ENCODE data around the gene CHGA. TPM values are rescaled to one million over a fixed set of nuclear protein-coding genes. Genes with fewer than 3 reads are reported as not detected.

CHGA gene
- polyA plus RNA-seq, 1 experiment, result not detected

DNA sequence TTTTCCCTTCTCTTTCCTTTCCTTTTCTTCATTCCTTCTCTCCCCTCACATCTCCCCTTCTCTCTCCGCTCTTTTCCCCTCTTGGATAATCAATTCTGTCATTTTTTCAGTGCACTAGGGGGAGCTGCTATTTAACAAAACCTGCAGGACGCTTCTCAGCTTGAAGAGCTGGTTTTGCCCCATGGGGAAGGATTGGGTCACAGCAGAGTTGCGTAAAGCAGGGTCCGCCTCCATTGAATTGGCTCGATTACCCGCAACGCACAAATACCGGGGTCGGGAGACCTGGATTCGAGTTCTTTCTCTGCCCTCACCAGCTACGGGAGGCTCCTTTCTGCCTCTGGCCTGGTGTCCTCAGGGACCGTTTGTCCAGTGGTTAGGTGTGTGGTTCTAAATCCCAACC is 42.1 kb upstream of the CHGA start:
- Histone ChIP-seq H3K27ac (ENCODE audit: low read depth, low read length) (no peak overlapping the region), H3K4me3 (ENCODE audit: low read depth, low read length) (no peak overlapping the region), H3K27me3 (ENCODE audit: control insufficient read depth, insufficient read depth, low read length) (peaks cover 28% of the 10 kb centered on the region), H3K9me3 (ENCODE audit: control insufficient read depth, insufficient read depth, low read length) (no peaks in the 10 kb centered on the region)
- ChIA-PET POLR2A (no interaction called here), CTCF (interaction anchor here (0.5 to 1.1 kb wide), 3 partner anchors 11 to 259 kb away, joined by 3 read pairs; no protein-coding TSS in a partner anchor)
- no peak for DNase-seq (ENCODE audit: low read depth, low spot score)
- TF ChIP-seq, protein P1, sequence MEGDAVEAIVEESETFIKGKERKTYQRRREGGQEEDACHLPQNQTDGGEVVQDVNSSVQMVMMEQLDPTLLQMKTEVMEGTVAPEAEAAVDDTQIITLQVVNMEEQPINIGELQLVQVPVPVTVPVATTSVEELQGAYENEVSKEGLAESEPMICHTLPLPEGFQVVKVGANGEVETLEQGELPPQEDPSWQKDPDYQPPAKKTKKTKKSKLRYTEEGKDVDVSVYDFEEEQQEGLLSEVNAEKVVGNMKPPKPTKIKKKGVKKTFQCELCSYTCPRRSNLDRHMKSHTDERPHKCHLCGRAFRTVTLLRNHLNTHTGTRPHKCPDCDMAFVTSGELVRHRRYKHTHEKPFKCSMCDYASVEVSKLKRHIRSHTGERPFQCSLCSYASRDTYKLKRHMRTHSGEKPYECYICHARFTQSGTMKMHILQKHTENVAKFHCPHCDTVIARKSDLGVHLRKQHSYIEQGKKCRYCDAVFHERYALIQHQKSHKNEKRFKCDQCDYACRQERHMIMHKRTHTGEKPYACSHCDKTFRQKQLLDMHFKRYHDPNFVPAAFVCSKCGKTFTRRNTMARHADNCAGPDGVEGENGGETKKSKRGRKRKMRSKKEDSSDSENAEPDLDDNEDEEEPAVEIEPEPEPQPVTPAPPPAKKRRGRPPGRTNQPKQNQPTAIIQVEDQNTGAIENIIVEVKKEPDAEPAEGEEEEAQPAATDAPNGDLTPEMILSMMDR (IDR thresholded peaks at IDR 0.05; ENCODE audit: low read depth, low read length), result peak; percentile 23; the same call in 1 of the 2 replicates

DNA sequence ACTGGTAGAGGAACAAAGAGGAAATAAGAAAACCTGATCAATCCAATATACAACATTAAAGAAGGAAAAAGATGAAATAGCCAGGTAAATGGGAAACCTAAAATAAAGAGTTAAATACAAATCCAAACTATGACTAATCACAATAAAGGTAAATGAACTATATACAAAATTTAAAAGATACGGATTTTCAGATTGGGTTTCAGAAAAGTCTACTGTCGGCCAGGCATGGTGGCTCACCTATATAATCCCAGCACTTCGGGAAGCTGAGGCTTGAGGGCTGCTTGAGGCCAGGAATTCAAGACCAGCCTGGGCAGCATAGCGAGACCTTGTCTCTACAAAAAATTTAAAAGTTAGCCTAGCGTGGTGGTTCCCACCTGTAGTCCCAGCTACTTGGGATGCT is 39.9 kb upstream of the CHGA start:
- CTCF ChIA-PET, result no interaction called here
- TF ChIP-seq, protein P1 (IDR thresholded peaks at IDR 0.05; ENCODE audit: low read depth, low read length), result no peak

DNA sequence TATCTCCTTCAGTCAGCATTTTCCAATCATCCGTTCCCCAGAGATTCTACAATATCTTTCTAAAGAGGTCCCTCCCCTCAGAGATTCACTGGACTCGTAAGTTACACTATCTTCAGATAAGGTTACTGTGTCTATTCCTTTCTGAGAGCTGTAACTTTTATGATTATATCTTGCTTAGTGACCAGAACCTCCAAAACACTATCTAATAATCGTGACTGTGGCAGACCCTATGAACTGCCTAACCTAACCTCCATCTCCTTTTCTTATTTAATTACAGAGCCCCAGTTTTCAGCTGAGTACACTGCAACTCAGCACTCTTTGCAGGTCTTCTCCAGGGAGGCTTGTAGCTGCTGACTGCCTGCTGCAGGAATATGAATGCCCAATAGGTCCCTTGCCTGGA is 38.5 kb upstream of the CHGA start:
- ChIA-PET CTCF (no interaction called here), POLR2A (no interaction called here)
- no peak overlapping the region for H3K4me3 ChIP-seq (ENCODE audit: low read depth, low read length)
- no peak overlapping the region for H3K27ac ChIP-seq (ENCODE audit: low read depth, low read length)
- no peaks in the 10 kb centered on the region for H3K9me3 ChIP-seq (ENCODE audit: control insufficient read depth, insufficient read depth, low read length)
- DNase-seq (ENCODE audit: low read depth, low spot score), result no peak
- TF ChIP-seq, protein P1 (IDR thresholded peaks at IDR 0.05; ENCODE audit: low read depth, low read length), result no peak
- H3K27me3 ChIP-seq (ENCODE audit: control insufficient read depth, insufficient read depth, low read length), result peaks cover 6% of the 10 kb centered on the region

More for the DNA sequence above, 39.9 kb upstream of the CHGA start:
- H3K9me3 ChIP-seq (ENCODE audit: control insufficient read depth, insufficient read depth, low read length), result no peaks in the 10 kb centered on the region
- POLR2A ChIA-PET, result no interaction called here
- no peak overlapping the region for H3K4me3 ChIP-seq (ENCODE audit: low read depth, low read length)
- no peak overlapping the region for H3K27ac ChIP-seq (ENCODE audit: low read depth, low read length)
- no peak for DNase-seq (ENCODE audit: low read depth, low spot score)
- H3K27me3 ChIP-seq (ENCODE audit: control insufficient read depth, insufficient read depth, low read length), result peaks cover 15% of the 10 kb centered on the region

DNA sequence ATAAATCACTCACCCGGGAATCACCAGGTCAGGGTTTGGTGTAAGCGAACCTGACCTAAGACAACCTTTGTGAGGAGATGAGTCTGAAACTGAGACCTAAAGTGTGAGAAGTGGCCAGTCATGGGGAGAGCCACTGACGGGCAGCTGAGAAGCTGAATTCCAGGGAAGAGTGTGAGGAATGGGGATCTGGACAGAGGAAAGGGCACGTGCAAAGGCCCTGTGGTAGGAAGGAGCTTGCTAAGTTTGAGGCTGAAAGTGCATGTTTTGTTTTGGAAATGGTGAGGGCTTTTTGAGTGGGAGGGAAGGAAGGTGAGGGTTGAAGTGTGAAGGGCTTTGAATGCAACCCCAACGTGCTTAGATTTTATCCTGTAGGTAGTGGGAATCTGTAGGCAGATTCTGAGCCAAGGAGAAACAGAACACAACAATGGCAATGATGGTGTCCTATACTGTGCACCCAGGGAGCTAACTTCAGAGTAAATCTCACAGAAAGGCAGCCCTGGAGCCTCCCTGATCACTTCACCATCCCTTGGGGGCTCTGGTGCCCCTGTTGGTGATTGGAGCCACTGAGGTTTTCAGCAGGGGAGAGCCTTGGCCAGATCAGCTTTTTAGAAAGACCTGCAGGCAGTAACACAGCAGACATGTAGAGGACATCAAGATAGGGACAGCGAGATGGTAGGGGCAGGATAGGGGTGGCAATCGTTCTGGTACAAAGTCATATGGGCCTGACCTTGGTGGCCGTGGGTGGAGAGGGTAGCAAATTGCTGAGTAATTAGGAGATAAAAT is 37.5 kb upstream of the CHGA start:
- H3K27me3 ChIP-seq (ENCODE audit: control insufficient read depth, insufficient read depth, low read length), result peaks cover 6% of the 10 kb centered on the region
- ChIA-PET CTCF (interaction anchor here (0.5 kb wide), 1 partner anchor 253 kb away, joined by 3 read pairs; no protein-coding TSS in a partner anchor), POLR2A (no interaction called here)
- H3K27ac ChIP-seq (ENCODE audit: low read depth, low read length), result no peak overlapping the region
- H3K4me3 ChIP-seq (ENCODE audit: low read depth, low read length), result no peak overlapping the region
- TF ChIP-seq, protein P1 (IDR thresholded peaks at IDR 0.05; ENCODE audit: low read depth, low read length), result no peak
- no peak for DNase-seq (ENCODE audit: low read depth, low spot score)
- H3K9me3 ChIP-seq (ENCODE audit: control insufficient read depth, insufficient read depth, low read length), result no peaks in the 10 kb centered on the region

DNA sequence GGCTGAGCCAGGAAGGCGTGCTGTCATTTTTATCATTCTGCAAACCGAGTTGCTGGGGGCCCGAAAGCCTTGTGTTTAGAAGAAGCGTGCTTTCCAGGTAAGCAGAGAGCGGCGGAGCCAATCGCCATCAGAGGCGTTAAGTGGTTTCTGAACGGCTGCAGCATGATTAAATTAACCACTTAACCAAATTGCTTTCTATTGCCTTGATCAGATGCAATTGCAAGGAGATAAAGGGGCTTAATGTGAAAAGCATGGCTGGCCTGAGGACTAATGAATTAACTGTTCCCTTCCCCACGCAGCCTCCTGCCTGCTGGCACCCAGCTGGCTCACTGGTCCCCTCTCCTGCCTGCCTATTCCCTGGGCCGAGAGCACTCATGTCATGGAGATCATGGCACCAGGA is 36.6 kb upstream of the CHGA start:
- H3K4me3 ChIP-seq (ENCODE audit: low read depth, low read length), result no peak overlapping the region
- TF ChIP-seq, protein P1 (IDR thresholded peaks at IDR 0.05; ENCODE audit: low read depth, low read length), result no peak
- peaks cover 2% of the 10 kb centered on the region for H3K27me3 ChIP-seq (ENCODE audit: control insufficient read depth, insufficient read depth, low read length)
- H3K27ac ChIP-seq (ENCODE audit: low read depth, low read length), result no peak overlapping the region
- no peaks in the 10 kb centered on the region for H3K9me3 ChIP-seq (ENCODE audit: control insufficient read depth, insufficient read depth, low read length)
- no peak for DNase-seq (ENCODE audit: low read depth, low spot score)
- POLR2A ChIA-PET, result no interaction called here
- CTCF ChIA-PET, result no interaction called here

All from AG04450 (cell line).